T-helper 2 cell (primary cell): ENCODE measurements around the gene KIF1A.

ENCODE experiments used
- DNase-seq, 5 experiments: peaks; one replicate each; pipeline versions ENCODE4 v3.0.0 to v3.0.0-alpha.2; 2012 to 2022

The KIF1A gene

DNA sequence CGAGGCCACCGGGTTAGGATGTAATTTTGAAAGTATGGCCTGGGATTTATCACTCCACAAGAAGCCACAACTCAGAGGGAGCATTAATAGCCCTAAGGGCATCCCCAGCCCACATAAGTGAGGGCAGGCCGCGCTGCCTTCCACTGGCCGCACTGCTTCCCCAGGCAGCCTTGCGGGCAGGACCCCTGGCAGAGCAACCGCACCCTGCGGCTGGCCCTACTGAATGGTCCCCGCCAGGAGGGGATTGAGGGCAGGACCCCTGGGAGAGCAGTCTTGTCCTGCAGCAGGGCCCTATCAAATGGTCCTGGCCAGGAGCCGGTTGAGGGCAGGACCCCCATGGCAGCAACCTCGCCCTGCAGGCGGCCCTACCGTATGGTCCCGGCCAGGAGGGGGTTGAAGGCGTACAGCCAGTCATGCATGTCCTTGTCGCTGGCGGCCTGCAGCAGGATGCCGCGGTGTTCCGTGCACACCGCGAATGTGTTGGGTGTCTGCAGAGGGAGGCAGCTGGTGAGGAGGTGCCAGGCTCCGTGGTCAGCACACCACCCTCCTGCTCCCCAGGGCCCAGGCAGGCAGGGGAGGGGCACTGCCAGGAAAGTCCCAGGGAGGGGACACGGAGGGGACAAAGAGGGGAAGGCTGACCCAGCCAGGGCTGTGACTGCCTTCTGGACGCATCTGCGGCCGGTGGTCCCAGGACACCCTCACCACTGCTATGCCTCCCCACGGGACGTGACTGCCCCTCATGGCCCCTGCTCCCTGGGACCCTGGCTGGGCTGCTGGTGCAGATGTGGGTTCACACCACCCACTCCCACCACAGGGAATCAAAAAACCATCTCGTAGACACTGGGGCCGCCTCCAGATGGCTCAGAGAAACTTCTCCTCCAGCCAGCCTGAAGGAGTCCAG, 102.1 kb downstream of the KIF1A start:
- DNase-seq: no peak

- DNase-seq: no peak
Observed at GRCh38 chr2:240717181-240717641, 102.8 kb downstream of the KIF1A start.

- no peak for DNase-seq
Observed at GRCh38 chr2:240716130-240716798, 103.8 kb downstream of the KIF1A start.

- DNase-seq: no peak
Observed at GRCh38 chr2:240714747-240715725, 105.0 kb downstream of the KIF1A start.

GRCh38 chr2:240713928-240714746, 105.9 kb downstream of the KIF1A start:
- no peak for DNase-seq

- DNase-seq: no peak
Observed at GRCh38 chr2:240713071-240713927, 106.7 kb downstream of the KIF1A start.

GRCh38 chr2:240712121-240712520, 107.9 kb downstream of the KIF1A start:
- DNase-seq: no peak

DNA sequence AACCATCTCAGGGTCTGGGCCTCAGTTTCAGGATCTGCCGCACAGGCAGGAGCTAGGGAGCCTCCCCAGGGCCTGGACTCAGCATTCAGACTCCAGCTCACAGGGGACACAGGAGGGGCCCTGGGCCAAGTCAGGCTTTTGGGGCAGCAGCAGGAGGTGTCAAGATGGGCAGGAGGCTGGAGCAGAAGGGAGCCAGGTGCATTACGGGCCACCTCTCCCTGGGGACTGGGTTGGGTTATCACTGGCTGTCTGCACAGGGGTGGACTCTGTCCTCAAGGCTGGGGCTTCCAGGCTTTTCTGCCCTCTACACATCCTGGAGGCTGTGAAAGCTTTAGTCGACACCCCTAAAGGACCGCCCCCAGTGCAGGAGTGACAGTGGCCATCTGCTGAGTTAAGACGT, 108.3 kb downstream of the KIF1A start:
- no peak for DNase-seq

- no peak for DNase-seq
Observed at GRCh38 chr2:240711296-240711695, 108.7 kb downstream of the KIF1A start.

DNA sequence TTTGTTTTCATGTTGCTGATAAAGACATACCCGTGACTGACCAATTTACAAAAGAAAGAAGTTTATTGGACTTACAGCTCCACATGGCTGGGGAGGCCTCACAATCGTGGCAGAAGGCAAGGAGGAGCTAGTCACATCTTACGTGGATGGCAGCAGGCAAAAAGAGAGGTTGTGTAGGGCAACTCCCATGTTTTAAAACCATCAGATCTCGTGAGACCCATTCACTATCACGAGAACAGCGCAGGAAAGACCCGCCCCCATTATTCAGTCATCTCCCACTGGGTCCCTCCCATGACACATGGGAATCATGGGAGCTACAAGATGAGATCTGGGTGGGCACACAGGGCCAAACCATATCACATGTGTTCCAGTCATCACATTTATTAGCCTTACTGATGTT, 111.6 kb downstream of the KIF1A start:
- no peak for DNase-seq

- DNase-seq: no peak
Observed at GRCh38 chr2:240707821-240708220, 112.2 kb downstream of the KIF1A start.

GRCh38 chr2:240707043-240707756, 112.8 kb downstream of the KIF1A start:
- no peak for DNase-seq

DNA sequence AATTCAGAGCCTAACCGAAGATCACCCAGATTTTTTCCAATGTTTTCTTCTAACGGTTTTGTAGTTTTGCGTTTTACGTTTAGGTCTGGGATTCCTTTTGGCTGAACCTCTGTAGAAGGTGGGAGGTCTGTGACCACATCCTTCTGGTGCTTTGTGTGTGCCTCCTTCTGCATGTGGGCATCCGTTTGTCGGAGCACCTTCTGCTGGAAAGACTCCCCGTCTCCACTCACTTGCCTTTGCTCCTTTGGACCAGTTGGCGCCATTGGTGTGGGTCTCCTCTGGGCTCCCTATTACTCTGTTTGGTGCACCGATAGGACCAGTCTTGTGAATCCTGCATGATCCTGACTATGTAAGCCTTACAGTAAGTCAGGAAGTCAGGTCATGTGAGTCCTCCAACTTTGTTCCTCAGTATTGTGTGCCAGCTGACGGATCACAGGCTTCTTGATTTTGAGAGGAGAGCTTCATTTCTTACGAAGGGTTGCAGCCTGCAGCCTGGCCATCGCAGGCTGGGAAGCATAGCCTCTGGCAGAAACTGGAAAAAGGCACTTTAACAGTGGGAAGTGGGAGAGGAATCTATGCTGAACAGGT, 114.7 kb downstream of the KIF1A start:
- DNase-seq: peak in 1 of 5 experiments; percentile 43

DNA sequence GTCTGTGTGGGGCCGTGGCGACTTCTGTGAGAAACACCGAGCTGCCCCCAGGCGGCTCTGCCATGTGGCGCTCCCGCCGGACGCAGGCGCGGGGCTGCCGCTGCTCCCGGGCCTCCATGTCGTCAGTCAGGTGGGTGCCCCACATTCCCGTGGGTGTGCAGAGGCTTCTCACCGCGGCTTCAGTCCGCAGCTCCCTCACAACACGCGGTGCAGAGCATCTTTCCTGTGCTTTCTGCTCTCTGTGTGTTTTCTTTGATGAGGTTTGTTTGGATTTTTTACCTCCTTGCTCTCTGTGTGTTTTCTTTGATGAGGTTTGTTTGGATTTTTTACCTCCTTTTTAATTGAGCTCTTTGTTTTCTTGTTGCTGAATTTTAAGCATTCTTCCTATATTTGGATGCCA, 115.4 kb downstream of the KIF1A start:
- peak in 3 of 5 experiments; percentile 3 to 15 (median 6) for DNase-seq

- DNase-seq: peak in 1 of 5 experiments; percentile 1
Observed at GRCh38 chr2:240703417-240704341, 116.3 kb downstream of the KIF1A start.

DNA sequence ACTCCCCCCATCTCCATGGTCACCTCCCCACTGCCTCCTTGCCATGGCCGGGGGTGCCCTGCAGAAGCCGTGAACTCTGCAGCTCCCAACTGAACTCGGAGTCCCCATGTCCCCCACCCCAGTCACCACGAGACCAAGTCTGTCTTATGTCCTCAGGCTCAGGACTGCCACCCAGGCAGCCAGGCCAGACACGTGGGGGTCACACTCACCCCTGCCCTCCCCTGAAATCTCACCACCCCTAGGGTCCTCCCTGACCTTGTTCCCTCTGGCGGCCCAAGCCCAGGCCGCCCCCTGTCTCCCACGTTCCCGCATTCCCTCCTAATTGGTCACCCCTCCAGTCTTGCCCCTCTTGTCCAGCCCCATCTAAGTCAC, 117.4 kb downstream of the KIF1A start:
- DNase-seq: peak in 2 of 5 experiments; percentile 1

GRCh38 chr2:240701736-240702639, 118.0 kb downstream of the KIF1A start:
- peak in 2 of 5 experiments; percentile 1 to 6 for DNase-seq
